GM04503 (cell line): Measurements from ENCODE around the gene PALLD.
A peak's percentile ranks its signal among the peaks of the same experiment; 100 is the strongest.

Source experiments
- DNase-seq: peaks from one replicate; pipeline ENCODE4 v3.0.0-alpha.2; 2012; ENCODE audit warnings: low read depth

Gene PALLD

GRCh38 chr4:168593399-168593798 lies 96.5 kb downstream of the PALLD start:
- DNase-seq, result no peak

- DNase-seq, result no peak
Measured at GRCh38 chr4:168594121-168594520, 97.3 kb downstream of the PALLD start.

DNA sequence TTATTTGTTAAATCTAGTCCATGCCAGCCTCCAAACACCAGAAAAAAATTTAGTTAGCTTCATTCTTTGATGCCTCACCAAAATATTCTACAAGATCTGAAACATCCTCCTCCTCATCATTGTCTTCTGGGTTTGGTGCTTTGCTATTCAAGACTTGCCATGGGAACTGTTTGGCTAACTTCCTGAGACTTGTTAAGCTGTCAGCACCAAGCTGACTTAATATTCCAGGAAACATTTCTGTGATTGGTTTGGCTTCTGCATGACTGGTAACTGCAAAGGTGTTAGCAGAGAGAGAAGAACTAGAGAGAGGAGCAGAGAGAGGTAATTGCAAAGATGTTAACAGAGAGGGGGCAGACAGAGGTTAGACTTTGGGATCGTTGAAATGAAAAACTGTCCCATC lies 101.3 kb downstream of the PALLD start:
- DNase-seq, result peak; percentile 84

- no peak for DNase-seq
Measured at GRCh38 chr4:168600796-168601583, 104.1 kb downstream of the PALLD start.

- no peak for DNase-seq
Measured at GRCh38 chr4:168601899-168602298, 105.0 kb downstream of the PALLD start.

- DNase-seq, result peak; percentile 77
Measured at GRCh38 chr4:168604496-168605373, 107.9 kb downstream of the PALLD start.

DNA sequence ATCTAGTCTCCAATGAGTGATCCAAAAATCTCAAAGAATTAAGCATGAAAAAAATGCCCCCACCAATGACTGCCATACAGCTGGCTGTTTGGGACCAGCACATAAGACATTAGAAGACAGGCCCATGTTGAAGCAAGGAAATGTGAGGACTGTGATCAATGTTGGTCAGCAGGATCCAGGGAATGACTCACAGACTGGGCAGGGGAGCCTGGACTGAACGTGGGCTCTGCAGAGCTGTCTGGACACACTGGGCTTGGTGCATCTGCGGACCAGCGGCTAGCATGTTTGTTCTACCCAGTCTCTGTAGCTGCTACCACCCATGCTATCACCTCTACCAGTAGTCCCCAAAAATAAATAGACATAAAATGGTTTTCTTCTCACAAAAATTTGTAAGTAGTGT lies 108.6 kb downstream of the PALLD start:
- no peak for DNase-seq

DNA sequence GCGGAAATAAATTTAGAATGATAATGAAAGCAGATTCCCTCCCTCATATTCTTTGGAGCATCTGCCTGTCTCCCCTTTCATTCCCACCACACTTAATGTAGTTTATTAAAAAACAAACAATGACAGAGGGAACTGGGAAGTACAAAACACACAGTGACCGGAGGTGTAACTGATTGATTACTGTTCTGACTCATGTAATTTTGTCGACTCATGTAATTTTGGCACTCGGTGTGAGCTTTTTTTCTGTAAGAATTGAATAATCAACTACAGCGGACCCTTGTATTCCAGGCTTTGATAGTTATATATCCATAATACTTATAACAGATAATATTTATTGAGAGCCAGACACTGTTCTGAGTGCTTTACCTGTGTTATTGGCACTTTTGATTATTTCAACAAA lies 110.4 kb downstream of the PALLD start:
- no peak for DNase-seq

- DNase-seq, result no peak
Measured at GRCh38 chr4:168608771-168609170, 111.9 kb downstream of the PALLD start.

DNA sequence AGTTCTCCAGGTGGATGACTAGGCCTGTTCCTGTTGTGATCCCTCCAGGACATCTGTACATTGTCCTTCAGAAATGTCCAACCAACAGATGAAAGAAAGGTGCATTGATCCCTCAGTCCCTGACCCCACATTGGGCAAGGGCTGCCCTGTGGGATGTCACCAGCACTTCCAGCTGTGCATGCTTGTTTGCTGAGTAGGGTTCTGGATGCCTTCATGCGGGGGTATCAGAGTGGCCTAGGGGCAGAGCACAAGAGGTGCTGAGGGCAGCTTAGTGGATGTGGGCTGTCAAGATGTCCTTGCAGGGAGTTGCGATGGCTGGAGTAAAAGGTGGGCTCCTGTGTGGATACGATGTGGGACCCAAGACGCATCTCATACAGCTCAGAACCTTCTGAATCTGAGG lies 112.5 kb downstream of the PALLD start:
- DNase-seq, result no peak

GRCh38 chr4:168610911-168611530 lies 114.2 kb downstream of the PALLD start:
- no peak for DNase-seq

DNA sequence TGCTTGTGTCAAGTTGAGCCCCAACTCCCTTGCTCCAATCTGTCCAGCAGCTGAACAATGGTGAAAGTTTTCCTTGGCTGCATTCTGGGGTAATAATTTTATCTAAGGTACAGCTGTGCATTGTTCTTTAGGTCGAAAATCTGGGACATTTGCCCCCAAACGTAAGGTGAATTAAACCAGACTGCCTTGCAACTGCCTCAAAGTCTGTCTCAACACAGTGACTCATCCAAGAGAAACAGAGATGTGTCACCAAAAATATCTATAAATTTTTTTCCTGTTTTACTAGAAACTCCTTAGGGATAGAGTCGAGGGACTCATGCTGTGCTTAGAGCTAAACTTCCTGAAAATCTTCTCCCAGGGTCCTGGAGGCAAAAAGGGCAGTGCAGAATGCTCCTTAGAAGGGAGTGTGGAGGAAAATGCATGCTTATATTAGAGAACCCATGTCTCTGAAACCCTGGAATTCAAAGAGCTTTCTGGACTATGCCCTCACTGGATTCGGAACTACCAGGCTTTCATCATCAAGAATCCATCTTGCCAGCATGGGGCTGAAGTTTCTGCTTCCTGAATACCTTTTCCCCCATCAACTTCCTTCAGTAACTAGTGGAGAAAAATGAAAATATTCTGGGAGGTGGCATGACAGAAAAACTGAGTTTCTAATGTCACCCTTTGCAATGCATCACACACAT lies 115.7 kb downstream of the PALLD start:
- no peak for DNase-seq

DNA sequence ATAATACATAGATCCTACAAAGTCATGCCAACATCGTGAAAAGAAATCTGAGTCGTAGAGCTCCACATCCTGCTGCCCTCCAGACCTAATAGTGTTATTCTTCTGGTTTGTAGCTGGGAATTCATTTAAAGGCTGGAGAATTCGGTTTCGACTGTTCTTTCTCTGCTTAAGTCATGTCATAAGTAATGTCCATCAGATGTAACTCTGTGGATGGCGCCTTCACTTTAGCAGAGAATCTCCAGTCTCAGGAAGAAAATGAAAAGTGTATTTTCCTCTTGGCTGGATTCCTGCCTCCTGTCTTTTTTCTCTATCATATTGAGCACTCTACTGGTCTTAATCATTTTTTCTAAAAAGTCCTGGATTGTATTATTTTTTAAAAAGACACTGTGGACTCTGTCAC lies 117.0 kb downstream of the PALLD start:
- DNase-seq, result no peak

DNA sequence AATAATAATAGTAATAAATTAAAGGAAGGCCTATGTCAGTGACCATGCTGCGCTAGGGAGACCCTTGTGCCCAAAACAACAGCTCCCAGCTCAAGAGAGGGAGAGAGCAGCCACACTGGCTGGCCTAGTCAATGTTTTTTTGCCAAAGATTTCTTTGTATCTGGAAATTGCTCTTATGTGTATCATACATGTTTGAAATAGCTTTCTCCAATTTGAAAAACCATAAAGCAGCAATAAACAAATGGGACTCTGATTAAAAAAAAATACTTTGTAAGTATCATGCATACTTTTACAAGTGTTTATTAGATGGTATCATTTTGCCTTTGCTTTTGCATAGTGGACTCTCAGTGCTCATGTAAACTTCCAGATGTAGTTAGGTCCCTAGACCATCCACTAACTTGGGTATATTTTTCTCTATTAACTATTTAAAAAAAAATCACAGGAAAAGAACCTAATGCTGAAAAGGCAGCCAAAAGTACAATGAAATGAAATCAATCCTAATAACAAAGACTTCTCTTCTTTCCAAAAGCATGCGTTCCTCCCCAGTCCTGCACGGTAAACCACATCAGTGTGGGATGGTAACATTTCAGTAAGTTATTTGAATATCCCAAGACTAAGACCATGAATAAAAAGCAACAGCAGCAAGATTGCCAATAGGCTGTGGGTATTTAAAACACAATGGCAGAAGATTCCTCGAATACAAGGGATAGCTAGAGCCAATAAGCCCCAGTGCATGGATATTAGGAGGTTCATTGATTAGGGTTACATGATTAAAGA lies 117.6 kb downstream of the PALLD start:
- no peak for DNase-seq

DNA sequence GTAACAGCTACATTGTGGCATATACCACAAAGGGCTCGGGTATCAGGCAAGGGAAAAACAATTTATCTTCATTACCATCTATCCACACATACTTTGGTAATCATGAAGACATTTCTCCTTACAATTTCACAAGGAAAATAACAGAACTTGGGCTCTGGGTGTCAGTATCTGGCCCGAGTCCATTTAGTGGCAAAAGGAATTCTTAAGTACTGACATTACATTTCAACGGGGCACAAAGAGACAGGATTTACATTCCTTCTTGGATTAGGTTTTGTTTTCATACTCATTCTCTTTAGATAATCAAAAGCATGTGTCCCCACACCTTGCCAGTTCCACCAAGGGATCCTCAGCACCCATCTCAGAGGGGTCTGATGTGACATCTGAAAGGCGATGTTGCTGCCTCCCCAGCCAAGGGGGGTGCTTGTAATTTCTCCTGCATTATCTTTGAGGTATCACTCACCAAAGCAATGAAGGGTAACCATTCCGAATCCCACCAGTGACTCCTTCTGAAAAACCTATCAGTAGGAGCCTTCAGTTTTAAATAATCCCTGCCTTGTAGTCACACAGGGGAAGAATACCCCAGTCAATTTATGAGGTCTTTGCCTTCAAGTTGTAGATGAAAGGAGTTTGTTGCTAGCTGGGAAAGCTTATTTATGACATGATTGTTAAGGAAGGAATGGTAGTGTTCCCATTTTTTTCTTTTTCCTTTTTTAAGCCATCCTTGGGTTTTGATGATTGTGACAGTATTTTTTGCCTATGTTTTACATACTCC lies 118.6 kb downstream of the PALLD start:
- peak; percentile 83 for DNase-seq

DNA sequence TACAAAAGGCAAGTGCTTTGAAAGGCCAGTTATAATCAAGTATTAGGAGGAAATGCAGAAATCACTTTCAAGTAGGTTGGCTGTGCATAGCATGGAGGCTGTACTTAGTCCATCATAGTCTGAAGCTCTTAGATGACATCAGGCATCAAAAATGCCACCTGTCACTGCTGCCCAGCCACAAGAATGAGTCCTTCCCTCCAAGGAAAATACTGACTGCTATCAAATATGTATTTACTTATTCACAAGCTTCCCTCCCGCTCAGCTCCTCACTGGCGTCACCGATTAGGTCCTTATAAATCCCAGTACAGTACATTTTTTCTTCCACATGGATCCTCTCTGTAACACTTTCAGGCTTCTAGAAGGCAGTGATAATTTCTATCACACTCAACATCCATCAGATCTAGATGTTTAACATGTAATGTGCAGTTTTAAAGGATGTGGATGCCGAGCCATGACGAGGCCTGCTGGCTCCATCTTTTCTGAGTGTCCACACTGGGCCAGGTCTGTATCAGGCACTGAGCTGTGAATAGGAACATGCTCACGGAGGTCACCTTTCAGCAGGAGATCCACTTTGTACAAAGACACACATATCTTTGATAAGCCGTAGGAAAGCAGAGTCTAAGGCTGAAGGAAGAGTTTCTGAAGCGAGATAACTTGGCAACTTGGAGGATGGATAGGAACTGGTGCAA lies 121.9 kb downstream of the PALLD start:
- DNase-seq, result no peak

DNA sequence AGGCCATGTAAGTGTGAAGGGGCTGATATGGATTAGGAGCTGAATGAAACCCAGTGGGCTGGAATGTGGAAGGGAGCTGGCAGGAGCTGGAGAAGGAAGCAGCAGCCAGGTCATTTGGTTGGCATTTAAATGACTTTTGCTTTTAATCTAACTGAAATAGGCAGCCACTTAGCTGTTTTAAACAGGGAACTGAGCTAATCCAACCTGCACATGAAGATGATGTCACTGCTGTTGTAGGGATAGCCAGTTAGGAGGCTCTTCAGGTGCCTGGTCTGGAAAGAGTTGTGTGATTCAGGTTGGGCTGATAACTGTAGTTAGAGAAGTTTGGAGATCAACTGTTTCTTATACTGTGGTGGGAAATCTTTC lies 122.4 kb downstream of the PALLD start:
- no peak for DNase-seq

DNA sequence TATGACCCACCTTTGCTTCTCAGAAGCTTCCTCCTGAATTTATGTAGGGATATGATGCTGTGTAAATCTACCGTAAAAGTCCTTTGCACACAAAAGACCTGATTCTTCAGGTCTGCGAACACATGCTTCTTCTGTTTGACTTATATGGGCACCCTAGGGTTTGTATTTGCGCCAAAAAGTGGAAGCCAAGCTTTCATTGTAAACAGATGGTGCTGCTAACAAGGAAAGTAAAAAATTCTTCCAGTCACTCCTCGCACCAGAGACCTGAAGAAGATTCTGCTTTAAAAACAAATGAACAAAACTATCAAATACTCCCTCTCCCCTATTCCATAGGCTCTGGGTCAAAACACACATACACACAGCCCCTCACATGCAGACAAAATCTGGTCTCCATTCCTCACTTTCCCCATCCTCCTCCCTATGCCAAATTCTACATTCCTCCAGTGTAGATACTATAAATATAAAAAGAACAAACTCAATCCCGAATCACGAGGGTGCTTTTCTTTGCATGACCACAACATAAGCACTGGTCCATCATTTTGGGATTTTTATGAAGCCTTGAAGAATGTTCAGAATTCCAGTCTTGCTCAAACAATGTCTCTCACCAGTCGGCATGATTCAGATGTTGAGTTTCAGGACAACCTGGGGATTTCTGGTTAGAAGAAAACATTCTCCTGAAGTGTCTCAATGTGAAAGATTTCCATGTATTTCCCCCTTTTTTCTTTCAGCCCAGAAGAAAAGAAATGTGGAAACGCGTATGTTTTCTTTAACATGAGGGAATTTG lies 125.1 kb downstream of the PALLD start:
- peak; percentile 77 for DNase-seq

- DNase-seq, result no peak
Measured at GRCh38 chr4:168622600-168622999, 125.7 kb downstream of the PALLD start.
